GM12892 (cell line): ENCODE data around the gene HIVEP3.

Experiments used
- POLR2A ChIP-seq: IDR thresholded peaks from 2 replicates; pipeline ENCODE4 v1.6.1; 2011; ENCODE audit warnings: low read depth, low read length, control low read depth
- TAF1 ChIP-seq: IDR thresholded peaks from 2 replicates; pipeline ENCODE4 v1.6.1; 2011; ENCODE audit warnings: low read depth, mild to moderate bottlenecking, control low read depth, low read length, borderline replicate concordance

DNA sequence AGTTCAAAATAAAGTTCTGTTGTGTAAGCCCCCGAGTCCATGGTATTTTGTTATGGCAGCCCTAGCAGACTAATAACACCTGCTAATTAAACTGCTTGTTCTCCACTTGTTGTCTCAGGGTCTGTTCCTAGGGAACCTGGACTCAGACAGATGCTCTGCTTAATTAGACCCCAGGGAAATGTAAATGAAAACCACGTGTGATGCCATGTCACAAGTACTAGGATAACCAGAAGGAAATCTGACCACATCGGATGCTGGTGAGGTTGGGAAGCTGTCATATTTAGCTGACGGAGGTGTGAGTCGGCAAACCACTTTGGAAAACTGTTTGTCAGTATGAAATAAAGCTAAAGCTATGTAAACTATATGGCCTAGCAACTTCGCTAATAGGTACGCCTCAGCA lies 453.8 kb downstream of the HIVEP3 start:
- TF ChIP-seq POLR2A (no peak), TAF1 (no peak)
